ENCODE results near the gene TRIM36.

DNA sequence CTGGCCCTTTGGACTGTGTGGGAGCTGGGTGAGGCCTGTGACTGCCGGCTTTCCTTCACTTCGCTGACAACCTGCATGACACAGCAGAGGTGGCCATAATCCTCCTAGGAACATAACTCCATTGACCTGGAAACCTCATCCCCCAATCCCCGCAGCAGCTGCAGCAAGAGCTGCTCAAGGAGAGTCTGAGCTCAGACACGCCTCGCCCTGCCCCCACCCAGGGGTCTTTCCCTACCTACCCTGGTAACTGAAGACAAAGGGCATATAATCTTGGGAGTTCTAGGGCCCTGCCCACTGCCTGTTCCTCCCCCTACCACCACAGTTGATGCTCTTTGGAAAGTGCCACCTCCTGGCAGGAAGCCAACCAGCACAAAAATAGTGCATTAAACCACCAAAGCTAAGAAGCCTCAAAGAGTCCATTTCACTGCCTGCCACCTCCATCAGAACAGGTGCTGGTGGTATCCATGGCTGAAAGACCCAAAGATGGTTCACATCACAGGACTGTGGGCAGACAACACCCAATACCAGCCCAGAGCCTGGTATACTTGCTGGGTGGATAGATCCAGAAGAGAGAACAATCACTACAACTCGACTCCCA, 18.4 kb downstream of the TRIM36 start:
- TF ChIP-seq, protein P1, sequence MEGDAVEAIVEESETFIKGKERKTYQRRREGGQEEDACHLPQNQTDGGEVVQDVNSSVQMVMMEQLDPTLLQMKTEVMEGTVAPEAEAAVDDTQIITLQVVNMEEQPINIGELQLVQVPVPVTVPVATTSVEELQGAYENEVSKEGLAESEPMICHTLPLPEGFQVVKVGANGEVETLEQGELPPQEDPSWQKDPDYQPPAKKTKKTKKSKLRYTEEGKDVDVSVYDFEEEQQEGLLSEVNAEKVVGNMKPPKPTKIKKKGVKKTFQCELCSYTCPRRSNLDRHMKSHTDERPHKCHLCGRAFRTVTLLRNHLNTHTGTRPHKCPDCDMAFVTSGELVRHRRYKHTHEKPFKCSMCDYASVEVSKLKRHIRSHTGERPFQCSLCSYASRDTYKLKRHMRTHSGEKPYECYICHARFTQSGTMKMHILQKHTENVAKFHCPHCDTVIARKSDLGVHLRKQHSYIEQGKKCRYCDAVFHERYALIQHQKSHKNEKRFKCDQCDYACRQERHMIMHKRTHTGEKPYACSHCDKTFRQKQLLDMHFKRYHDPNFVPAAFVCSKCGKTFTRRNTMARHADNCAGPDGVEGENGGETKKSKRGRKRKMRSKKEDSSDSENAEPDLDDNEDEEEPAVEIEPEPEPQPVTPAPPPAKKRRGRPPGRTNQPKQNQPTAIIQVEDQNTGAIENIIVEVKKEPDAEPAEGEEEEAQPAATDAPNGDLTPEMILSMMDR (IDR thresholded peaks at IDR 0.05) = no peak
- TF ChIP-seq EP300 (IDR thresholded peaks at IDR 0.05) (no peak), POLR2A (IDR thresholded peaks at IDR 0.05) (no peak), POLR2AphosphoS5 (IDR thresholded peaks at IDR 0.05) (no peak)
